Loucy (cell line): ENCODE measurements around the gene ZNF74.
"Not testable (repeated sequence)": the region's sequence is repeated elsewhere in the genome, so short reads cannot be mapped to it uniquely, and the experiment has no call there.

Experiments
- H2AFZ ChIP-seq: fragments of 200-600 bp; sonication (generic); 2 replicates; pipeline ENCODE4 v1.6.0; 2016; ENCODE audit warnings: antibody characterized with exemption, mild to moderate bottlenecking, low read length, moderate library complexity
- H3F3A ChIP-seq: fragments of 200-600 bp; 2 replicates; pipeline ENCODE4 v1.6.0; 2016; ENCODE audit warnings: antibody characterized with exemption, low read depth, mild to moderate bottlenecking
- H3K27me3 ChIP-seq: fragments of 200-600 bp; sonication (generic); 2 replicates; pipeline ENCODE4 v1.6.1; 2014; ENCODE audit warnings: low read length, mild to moderate bottlenecking; ENCODE audit not compliant: insufficient read depth, poor library complexity, severe bottlenecking
- H3K36me3 ChIP-seq: fragments of 200-600 bp; sonication (generic); 2 replicates; pipeline ENCODE4 v1.6.1; 2016; ENCODE audit warnings: low read length; ENCODE audit not compliant: insufficient read depth
- H3K4me1 ChIP-seq: fragments of 200-600 bp; sonication (generic); 2 replicates; pipeline ENCODE4 v1.5.1; 2014; ENCODE audit warnings: low read length, mild to moderate bottlenecking; ENCODE audit not compliant: insufficient read depth, poor library complexity, severe bottlenecking
- H3K4me2 ChIP-seq: fragments of 200-600 bp; sonication (generic); 2 replicates; pipeline ENCODE4 v1.6.0; 2014; ENCODE audit warnings: antibody characterized with exemption, low read length, low read depth, mild to moderate bottlenecking; ENCODE audit not compliant: poor library complexity, severe bottlenecking
- H3K4me3 ChIP-seq: fragments of 200-600 bp; sonication (generic); 2 replicates; pipeline ENCODE4 v1.5.1; 2014; ENCODE audit warnings: low read length, mild to moderate bottlenecking, mixed read lengths; ENCODE audit not compliant: poor library complexity, severe bottlenecking
- H3K79me2 ChIP-seq: fragments of 200-600 bp; sonication (generic); 2 replicates; pipeline ENCODE4 v1.6.1; 2014; ENCODE audit warnings: low read length; ENCODE audit not compliant: insufficient read depth
- H3K9ac ChIP-seq: fragments of 200-600 bp; sonication (generic); 2 replicates; pipeline ENCODE4 v1.6.0; 2014; ENCODE audit warnings: mild to moderate bottlenecking, low read depth, low read length, moderate library complexity; ENCODE audit not compliant: poor library complexity, severe bottlenecking
- H3K9me2 ChIP-seq: fragments of 200-600 bp; sonication (generic); replicated peaks from 2 replicates; pipeline ENCODE4 v1.6.1; 2016; ENCODE audit warnings: low read depth, low read length, mixed read lengths
- H3K9me3 ChIP-seq: fragments of 200-600 bp; sonication (generic); 2 replicates; pipeline ENCODE4 v1.6.1; 2014; ENCODE audit warnings: mild to moderate bottlenecking, antibody characterized with exemption, low read length, low read depth; ENCODE audit not compliant: insufficient read depth
- H4K20me1 ChIP-seq: fragments of 200-600 bp; sonication (generic); 2 replicates; pipeline ENCODE4 v1.6.0; 2014; ENCODE audit warnings: antibody characterized with exemption, low read length, mild to moderate bottlenecking; ENCODE audit not compliant: insufficient read depth, poor library complexity, severe bottlenecking
- EZH2phosphoT487 ChIP-seq: fragments of 200-600 bp; IDR thresholded peaks from 2 replicates; pipeline ENCODE4 v1.6.1; 2018; ENCODE audit warnings: antibody characterized with exemption, mild to moderate bottlenecking, moderate library complexity, borderline replicate concordance
- TF ChIP-seq, protein P1 (sequence below): fragments of 200-600 bp; sonication (generic); conservative IDR thresholded peaks from 2 replicates; pipeline ENCODE4 v1.5.1; 2014; ENCODE audit warnings: mild to moderate bottlenecking, antibody characterized with exemption, low read length

Gene ZNF74

DNA sequence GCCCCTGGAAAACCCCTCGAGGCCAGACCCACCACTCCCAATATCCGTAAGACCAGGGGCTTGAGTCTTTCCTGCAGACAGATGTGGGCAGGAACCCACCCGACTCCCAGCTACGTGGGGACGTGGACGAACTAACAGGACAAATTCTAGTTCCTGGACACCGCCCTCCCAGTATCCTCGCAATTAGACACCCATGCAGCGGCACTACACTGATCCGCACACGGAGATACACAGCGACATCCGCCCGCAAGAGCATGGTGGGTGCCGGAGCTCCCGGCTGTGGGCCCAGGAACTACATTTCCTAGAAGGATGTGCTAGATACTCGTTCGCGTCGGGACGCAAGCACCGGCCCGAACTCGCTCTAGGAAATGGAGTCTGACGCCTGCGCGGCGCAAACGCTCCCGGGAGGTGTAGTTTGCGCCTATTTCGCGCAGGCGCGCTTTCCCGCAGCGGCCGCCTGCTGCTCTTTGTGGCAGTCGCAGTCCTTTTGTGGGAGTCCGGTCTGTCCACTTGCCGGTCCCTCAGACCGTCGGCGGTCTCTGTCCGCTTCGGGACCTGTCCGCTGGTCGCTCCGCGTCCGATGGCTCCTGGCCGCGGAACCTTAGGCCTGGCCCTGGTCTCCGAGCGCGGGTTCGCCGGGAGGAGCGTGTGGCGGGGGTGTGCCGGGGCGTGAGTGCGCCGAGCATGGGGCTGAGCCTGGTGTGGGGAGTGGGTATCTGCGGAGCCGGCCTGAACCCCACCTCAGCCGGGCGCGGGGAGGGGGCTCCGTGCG, at the start of gene ZNF74:
Gene ZNF74 (plus strand): TSS at position 447 of the 772 bp plus-strand sequence. CDS start 478 bp downstream, outside the sequence.
- peaks cover 33% of the 10 kb centered on the region for H3K4me1 ChIP-seq
- peaks cover 7% of the 10 kb centered on the region for H4K20me1 ChIP-seq
- H3K9me2 ChIP-seq = no peaks in the 10 kb centered on the region
- H2AFZ ChIP-seq = peak within 1 kb of the TSS; percentile 93
- H3K36me3 ChIP-seq = no peaks in the 10 kb centered on the region
- TF ChIP-seq, protein P1, sequence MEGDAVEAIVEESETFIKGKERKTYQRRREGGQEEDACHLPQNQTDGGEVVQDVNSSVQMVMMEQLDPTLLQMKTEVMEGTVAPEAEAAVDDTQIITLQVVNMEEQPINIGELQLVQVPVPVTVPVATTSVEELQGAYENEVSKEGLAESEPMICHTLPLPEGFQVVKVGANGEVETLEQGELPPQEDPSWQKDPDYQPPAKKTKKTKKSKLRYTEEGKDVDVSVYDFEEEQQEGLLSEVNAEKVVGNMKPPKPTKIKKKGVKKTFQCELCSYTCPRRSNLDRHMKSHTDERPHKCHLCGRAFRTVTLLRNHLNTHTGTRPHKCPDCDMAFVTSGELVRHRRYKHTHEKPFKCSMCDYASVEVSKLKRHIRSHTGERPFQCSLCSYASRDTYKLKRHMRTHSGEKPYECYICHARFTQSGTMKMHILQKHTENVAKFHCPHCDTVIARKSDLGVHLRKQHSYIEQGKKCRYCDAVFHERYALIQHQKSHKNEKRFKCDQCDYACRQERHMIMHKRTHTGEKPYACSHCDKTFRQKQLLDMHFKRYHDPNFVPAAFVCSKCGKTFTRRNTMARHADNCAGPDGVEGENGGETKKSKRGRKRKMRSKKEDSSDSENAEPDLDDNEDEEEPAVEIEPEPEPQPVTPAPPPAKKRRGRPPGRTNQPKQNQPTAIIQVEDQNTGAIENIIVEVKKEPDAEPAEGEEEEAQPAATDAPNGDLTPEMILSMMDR = no peak
- TF ChIP-seq EZH2phosphoT487 = no peak
- peak within 1 kb of the TSS; percentile 97 for H3K4me3 ChIP-seq
- peak within 1 kb of the TSS; percentile 90 for H3K9ac ChIP-seq
- 0 out of 2 replicates have a peak, but pooled peaks cover 4% of the 10 kb centered on the region for H3F3A ChIP-seq
- H3K9me3 ChIP-seq = no peaks in the 10 kb centered on the region
- no peaks in the 10 kb centered on the region for H3K27me3 ChIP-seq
- peaks cover 46% of the 10 kb centered on the region for H3K79me2 ChIP-seq
- H3K4me2 ChIP-seq = peak within 1 kb of the TSS; percentile 80

DNA sequence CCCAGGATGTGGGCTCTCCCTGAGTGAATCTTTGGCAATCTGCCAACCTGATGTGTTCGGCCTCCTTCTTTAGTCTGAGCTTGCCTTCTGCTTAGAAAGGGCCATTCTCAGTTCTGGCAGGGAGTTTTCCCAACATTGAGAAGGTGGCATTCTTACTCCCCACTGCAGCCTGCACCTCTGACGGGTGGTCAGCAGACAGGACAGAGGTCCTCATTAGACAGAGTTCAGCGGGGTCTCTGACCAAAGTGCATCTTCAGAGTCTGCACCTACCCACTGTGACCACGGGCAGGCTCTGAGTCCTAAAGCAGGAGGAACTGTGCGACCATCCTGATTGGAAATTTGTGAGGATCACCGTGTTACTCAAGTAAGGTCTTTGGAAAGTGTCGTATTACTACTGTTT, 47.4 kb upstream of the ZNF74 start:
- H3F3A ChIP-seq, H3K9ac ChIP-seq, H3K79me2 ChIP-seq, H2AFZ ChIP-seq, H3K4me2 ChIP-seq, H3K27me3 ChIP-seq, H3K36me3 ChIP-seq, H3K4me3 ChIP-seq, H3K9me3 ChIP-seq, H3K4me1 ChIP-seq, H3K9me2 ChIP-seq, H4K20me1 ChIP-seq: not testable (repeated sequence)

DNA sequence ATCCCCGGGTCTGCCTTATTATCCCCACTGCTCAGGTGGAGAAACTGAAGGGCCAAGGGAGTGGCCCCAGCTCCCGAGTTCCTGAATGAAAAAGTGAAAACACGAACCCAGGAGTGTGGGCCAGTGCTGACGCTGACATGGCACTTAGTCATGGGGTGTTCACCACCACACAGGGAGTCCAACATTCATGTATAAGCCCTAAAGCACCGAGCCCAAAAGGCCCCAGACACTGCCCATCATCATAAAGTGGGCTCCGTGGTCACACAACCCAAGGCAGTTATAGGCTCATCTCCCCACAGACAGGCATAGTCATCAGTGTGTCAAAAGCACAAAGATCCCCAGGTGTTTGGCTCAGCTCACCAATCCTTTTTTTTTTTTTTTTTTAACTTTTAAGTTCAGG, 41.4 kb upstream of the ZNF74 start:
- H3K4me1 ChIP-seq, H3K27me3 ChIP-seq, H3K9me3 ChIP-seq, H3K9ac ChIP-seq, H3K9me2 ChIP-seq, H3K4me2 ChIP-seq, H2AFZ ChIP-seq, H3K36me3 ChIP-seq, H3K4me3 ChIP-seq, H4K20me1 ChIP-seq, H3K79me2 ChIP-seq, H3F3A ChIP-seq: not testable (repeated sequence)

DNA sequence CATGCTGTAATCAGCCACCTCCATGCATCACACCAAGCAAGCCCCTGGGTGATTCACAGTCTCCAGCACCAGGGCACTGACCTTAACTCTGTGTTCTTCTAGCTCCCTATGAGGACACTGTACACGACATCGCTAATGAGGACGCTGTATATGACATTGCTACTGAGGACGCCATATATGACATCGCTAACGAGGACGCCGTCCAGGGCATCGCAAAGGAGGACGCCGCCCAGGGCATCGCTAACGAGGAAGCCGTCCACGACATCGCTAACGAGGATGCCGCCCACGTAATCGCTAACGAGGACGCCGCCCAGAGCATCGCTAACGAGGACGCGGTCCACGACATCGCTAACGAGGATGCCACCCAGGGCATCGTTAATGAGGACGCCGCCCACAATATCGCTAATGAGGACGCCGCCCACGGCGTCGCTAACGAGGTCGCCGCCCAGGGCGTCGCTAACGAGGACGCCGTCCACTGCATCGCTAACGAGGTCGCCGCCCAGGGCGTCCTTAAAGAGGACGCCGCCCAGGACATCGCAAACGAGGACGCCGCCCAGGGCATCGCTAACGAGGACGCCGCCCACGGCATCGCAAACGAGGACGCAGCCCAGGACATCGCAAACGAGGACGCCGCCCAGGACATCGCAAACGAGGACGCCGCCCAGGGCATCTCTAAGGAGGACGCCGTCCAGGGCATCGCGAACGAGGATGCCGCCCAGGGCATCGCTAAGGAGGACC, 39.5 kb upstream of the ZNF74 start:
- Histone ChIP-seq H3K36me3 (no peaks in the 10 kb centered on the region), H3K79me2 (no peaks in the 10 kb centered on the region), H3K27me3 (no peaks in the 10 kb centered on the region), H3K9me2 (no peaks in the 10 kb centered on the region), H3K4me2 (no peak overlapping the region), H4K20me1 (no peaks in the 10 kb centered on the region), H2AFZ (no peak overlapping the region), H3K4me1 (no peaks in the 10 kb centered on the region), H3K9ac (no peak overlapping the region), H3K9me3 (no peaks in the 10 kb centered on the region), H3F3A (no peaks in the 10 kb centered on the region), H3K4me3 (no peak overlapping the region)
- TF ChIP-seq, protein P1 = no peak
- no peak for TF ChIP-seq EZH2phosphoT487

- not testable (repeated sequence) for H3K9ac ChIP-seq, H3K4me1 ChIP-seq, H3K4me2 ChIP-seq, H3K27me3 ChIP-seq, H3K9me2 ChIP-seq, H3K9me3 ChIP-seq, H2AFZ ChIP-seq, H3F3A ChIP-seq, H3K79me2 ChIP-seq, H4K20me1 ChIP-seq, H3K4me3 ChIP-seq, H3K36me3 ChIP-seq
These were observed 37.9 kb upstream of the ZNF74 start for GRCh38 chr22:20355939-20356636.
